ENCODE data around the gene OR4F3. TPM values are rescaled to one million over a fixed set of nuclear protein-coding genes. Genes with fewer than 3 reads are reported as not detected.
"Not testable (repeated sequence)": the region's sequence is repeated elsewhere in the genome, so short reads cannot be mapped to it uniquely, and the experiment has no call there.

The OR4F3 gene
- total RNA-seq = not detected

GRCh38 chr5:181366968-181367367, at the start of gene OR4F3:
TSS of gene OR4F3 (plus strand) at chr5:181367268.
- H3K27ac Mint-ChIP-seq; CTCF ChIA-PET; H3K4me3 Mint-ChIP-seq; POLR2A ChIA-PET; H3K27me3 Mint-ChIP-seq; DNase-seq; H3K9me3 Mint-ChIP-seq; H3K36me3 Mint-ChIP-seq (ENCODE audit: low read depth); H3K4me1 Mint-ChIP-seq: not testable (repeated sequence)

Other genes starting within 250 kb of the OR4F3 start
- gene OR2V1, start 236.1 kb upstream of the OR4F3 start, total RNA-seq = not detected
- gene OR2V2, start 219.7 kb upstream of the OR4F3 start, total RNA-seq = not detected
- gene TRIM7, start 162.1 kb upstream of the OR4F3 start, total RNA-seq = 1 to 10 TPM; 1.9 to 2.0 TPM
- 10 to 100 TPM; 42.4 to 43.7 TPM for gene TRIM41, start 144.0 kb upstream of the OR4F3 start, total RNA-seq
- gene RACK1, start 123.4 kb upstream of the OR4F3 start, total RNA-seq = 1,000 to 10,000 TPM; 1,749 to 1,772 TPM
- gene TRIM52, start 106.1 kb upstream of the OR4F3 start, total RNA-seq = 10 to 100 TPM; 24.0 to 24.2 TPM